BE2C (cell line): ENCODE results near the gene SNRPB.

Experiments used
- DNase-seq: peaks from one replicate; pipeline ENCODE4 v3.0.0-alpha.2; 2020
- H3K27me3 ChIP-seq: fragments of 250-450 bp; sonication (Bioruptor Pico); 2 replicates; pipeline ENCODE4 v1.5.1; 2020; ENCODE audit warnings: mild to moderate bottlenecking
- H3K36me3 ChIP-seq: fragments of 250-450 bp; sonication (Bioruptor Pico); 2 replicates; pipeline ENCODE4 v1.5.1; 2020; ENCODE audit warnings: mild to moderate bottlenecking
- H3K4me1 ChIP-seq: fragments of 250-450 bp; sonication (Bioruptor Pico); 2 replicates; pipeline ENCODE4 v1.5.1; 2020
- H3K4me3 ChIP-seq: 2 replicates; pipeline ENCODE4 v1.5.1; 2011; ENCODE audit warnings: low read depth, low read length
- H3K9me3 ChIP-seq: fragments of 250-450 bp; sonication (Bioruptor Pico); 2 replicates; pipeline ENCODE4 v1.5.1; 2020
- TF ChIP-seq, protein P1 (sequence below): IDR thresholded peaks from 2 replicates; pipeline ENCODE4 v1.5.1; 2012; ENCODE audit warnings: mild to moderate bottlenecking, low read depth, low read length

SNRPB gene

DNA sequence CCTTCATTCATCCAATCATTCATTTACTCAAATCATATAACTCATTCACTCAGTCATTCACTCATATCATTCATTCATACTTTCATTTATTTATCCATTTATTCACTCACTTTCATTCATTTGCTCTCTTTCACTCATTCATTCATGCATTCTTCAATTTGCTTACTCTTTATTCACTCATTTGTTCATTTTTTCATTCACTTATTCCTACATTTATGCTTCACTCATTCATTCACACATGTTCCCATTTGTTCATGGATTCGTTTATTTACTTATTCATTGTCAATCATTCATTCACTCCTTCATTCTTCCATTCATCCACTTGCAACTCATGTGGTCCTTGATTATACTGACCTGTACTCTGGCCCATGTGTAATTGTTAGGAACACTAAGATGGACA, 39.4 kb downstream of the SNRPB start:
- DNase-seq, result no peak
- TF ChIP-seq, protein P1, sequence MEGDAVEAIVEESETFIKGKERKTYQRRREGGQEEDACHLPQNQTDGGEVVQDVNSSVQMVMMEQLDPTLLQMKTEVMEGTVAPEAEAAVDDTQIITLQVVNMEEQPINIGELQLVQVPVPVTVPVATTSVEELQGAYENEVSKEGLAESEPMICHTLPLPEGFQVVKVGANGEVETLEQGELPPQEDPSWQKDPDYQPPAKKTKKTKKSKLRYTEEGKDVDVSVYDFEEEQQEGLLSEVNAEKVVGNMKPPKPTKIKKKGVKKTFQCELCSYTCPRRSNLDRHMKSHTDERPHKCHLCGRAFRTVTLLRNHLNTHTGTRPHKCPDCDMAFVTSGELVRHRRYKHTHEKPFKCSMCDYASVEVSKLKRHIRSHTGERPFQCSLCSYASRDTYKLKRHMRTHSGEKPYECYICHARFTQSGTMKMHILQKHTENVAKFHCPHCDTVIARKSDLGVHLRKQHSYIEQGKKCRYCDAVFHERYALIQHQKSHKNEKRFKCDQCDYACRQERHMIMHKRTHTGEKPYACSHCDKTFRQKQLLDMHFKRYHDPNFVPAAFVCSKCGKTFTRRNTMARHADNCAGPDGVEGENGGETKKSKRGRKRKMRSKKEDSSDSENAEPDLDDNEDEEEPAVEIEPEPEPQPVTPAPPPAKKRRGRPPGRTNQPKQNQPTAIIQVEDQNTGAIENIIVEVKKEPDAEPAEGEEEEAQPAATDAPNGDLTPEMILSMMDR, result no peak
- Histone ChIP-seq H3K36me3 (no peaks in the 10 kb centered on the region), H3K27me3 (no peaks in the 10 kb centered on the region), H3K4me3 (no peak overlapping the region), H3K9me3 (no peaks in the 10 kb centered on the region), H3K4me1 (no peaks in the 10 kb centered on the region)

DNA sequence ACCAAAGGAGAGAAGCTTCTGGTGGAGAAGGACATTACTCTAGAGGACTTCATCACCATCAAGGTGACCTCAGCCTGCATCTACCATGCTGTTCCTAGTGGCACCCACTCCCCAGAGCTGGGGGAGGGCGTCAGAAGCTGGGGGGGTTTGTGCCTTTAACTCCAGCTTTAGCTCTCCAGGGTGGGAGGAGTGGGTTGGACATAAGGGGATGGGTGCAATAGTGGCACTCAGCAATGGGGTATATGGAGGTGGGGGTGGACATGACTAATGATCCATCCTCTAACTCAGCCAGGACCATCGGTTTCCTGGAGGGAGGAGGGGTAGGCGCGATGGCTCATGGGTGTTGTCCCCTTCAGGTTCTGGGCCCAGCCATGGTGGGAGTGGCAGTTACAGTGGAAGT, 40.1 kb downstream of the SNRPB start:
- H3K36me3 ChIP-seq, result no peaks in the 10 kb centered on the region
- no peak for DNase-seq
- TF ChIP-seq, protein P1, result no peak
- no peaks in the 10 kb centered on the region for H3K27me3 ChIP-seq
- H3K9me3 ChIP-seq, result no peaks in the 10 kb centered on the region
- H3K4me1 ChIP-seq, result no peaks in the 10 kb centered on the region
- no peak overlapping the region for H3K4me3 ChIP-seq

DNA sequence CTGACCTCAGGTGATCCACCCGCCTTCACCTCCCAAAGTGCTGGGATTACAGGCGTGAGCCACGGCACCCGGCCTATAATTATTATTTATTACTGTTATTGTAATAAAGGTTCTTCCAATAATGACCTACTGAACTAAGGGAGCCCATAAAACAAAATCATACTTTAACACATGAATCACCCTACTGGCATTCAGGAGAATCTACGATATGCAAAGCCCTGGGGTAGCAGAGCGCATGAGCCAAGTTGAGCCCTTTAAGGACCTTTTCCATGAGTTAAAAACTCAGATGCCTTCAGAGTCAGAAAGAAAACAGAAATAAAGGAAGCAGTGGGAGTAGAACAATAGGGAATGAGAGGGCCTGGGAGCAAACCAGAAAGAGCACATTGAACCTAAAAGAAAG, 41.5 kb downstream of the SNRPB start:
- no peak overlapping the region for H3K4me3 ChIP-seq
- H3K9me3 ChIP-seq, result no peaks in the 10 kb centered on the region
- TF ChIP-seq, protein P1, result no peak
- no peaks in the 10 kb centered on the region for H3K27me3 ChIP-seq
- no peak for DNase-seq
- H3K36me3 ChIP-seq, result no peaks in the 10 kb centered on the region
- no peaks in the 10 kb centered on the region for H3K4me1 ChIP-seq

DNA sequence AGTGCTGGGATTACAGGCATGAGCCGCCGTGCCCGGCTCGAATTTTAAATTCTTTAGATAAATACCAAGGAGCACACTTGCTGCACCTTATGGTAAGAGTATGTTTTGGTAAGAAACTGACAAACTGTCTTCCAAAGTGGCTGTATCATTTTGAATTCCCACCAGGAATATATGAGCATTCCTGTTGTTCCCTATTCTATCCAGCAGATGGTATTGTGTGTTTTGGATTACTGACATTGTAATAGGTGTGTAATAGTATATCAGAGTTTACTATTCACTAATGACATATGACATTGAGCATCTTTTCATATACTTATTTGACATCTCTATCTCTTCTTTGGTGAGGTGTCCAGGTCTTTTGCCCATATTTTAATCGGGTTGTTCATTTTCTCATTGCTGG, 49.3 kb downstream of the SNRPB start:
- Histone ChIP-seq H3K4me1 (no peaks in the 10 kb centered on the region), H3K4me3 (no peak overlapping the region), H3K27me3 (no peaks in the 10 kb centered on the region; the same call in 1 of the 2 replicates), H3K9me3 (no peaks in the 10 kb centered on the region), H3K36me3 (no peaks in the 10 kb centered on the region)
- DNase-seq, result no peak
- TF ChIP-seq, protein P1, result peak; percentile 23; the same call in 1 of the 2 replicates

DNA sequence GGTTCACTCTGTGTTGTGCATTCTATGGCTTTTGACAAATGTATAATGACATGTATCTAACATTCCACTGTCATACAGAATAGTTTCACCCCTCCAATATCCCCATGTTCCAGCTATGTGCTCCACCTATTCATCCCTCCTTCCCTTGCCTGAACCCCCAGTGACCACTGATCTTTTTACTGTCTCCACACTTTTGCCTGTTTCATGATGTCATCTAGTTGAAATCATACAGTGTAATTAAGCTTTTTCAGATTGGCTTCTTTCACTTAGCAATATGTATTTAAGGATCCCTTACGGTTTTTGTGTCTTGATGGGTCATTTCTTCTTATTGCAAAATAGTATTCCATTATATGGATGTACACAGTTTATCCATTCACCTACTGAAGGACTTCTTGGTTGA, 50.1 kb downstream of the SNRPB start:
- DNase-seq, result no peak
- H3K4me1 ChIP-seq, result no peaks in the 10 kb centered on the region
- H3K36me3 ChIP-seq, result no peaks in the 10 kb centered on the region
- H3K9me3 ChIP-seq, result no peaks in the 10 kb centered on the region
- TF ChIP-seq, protein P1, result no peak
- H3K27me3 ChIP-seq, result no peaks in the 10 kb centered on the region; the same call in 1 of the 2 replicates
- H3K4me3 ChIP-seq, result no peak overlapping the region

DNA sequence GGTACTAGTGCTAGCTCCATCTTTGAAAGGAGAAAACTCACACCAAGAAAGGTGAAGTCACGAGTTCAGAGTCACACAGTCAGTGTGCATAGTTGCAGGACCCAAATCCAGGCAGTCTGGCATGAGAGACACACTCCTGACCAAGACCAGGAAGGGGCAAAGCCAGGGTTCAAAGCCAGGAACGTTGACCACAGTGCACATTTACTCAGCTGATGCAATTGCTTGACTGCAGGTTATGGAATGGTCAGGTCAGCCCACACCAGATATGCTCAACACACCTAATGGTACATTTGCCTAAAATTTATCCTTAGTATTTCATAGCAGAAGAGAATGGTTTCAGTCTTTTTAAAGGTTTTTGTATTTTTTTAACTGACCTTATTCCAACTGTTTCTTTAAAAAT, 52.2 kb downstream of the SNRPB start:
- Histone ChIP-seq H3K4me1 (no peaks in the 10 kb centered on the region), H3K36me3 (no peaks in the 10 kb centered on the region), H3K9me3 (no peaks in the 10 kb centered on the region), H3K4me3 (no peak overlapping the region), H3K27me3 (no peaks in the 10 kb centered on the region; the same call in 1 of the 2 replicates)
- TF ChIP-seq, protein P1, result no peak
- DNase-seq, result no peak
